ENCODE data around the gene MED4.
A peak's percentile ranks its signal among the peaks of the same experiment; 100 is the strongest.

Gene MED4

GRCh38 chr13:48094781-48095502 lies at the start of gene MED4:
Gene MED4, minus strand, starts transcription at chr13:48095104. Its CDS starts 26 bp downstream, at chr13:48095078.
- H3K4me3 ChIP-seq (ENCODE audit: low read depth, low read length) = peak within 1 kb of the TSS; percentile 99
- TF ChIP-seq CTCF (IDR thresholded peaks at IDR 0.05; ENCODE audit: control insufficient read depth, extremely low read depth, insufficient read depth) = peak; percentile 92
- DNase-seq (ENCODE audit: low read depth) = peak; percentile 67

GRCh38 chr13:48144413-48145035 lies 49.6 kb upstream of the MED4 start:
- no peak for TF ChIP-seq CTCF (IDR thresholded peaks at IDR 0.05; ENCODE audit: control insufficient read depth, extremely low read depth, insufficient read depth)
- H3K4me3 ChIP-seq (ENCODE audit: low read depth, low read length) = no peak overlapping the region
- no peak for DNase-seq (ENCODE audit: low read depth)

- DNase-seq (ENCODE audit: low read depth) = no peak
- H3K4me3 ChIP-seq (ENCODE audit: low read depth, low read length) = no peak overlapping the region
- no peak for TF ChIP-seq CTCF (IDR thresholded peaks at IDR 0.05; ENCODE audit: control insufficient read depth, extremely low read depth, insufficient read depth)
These were observed 47.5 kb upstream of the MED4 start for GRCh38 chr13:48142436-48142835.

- no peak for DNase-seq (ENCODE audit: low read depth)
- no peak for TF ChIP-seq CTCF (IDR thresholded peaks at IDR 0.05; ENCODE audit: control insufficient read depth, extremely low read depth, insufficient read depth)
- H3K4me3 ChIP-seq (ENCODE audit: low read depth, low read length) = no peak overlapping the region
These were observed 43.4 kb upstream of the MED4 start for GRCh38 chr13:48138270-48138669.

GRCh38 chr13:48132961-48133360 lies 38.1 kb upstream of the MED4 start:
- DNase-seq (ENCODE audit: low read depth) = no peak
- H3K4me3 ChIP-seq (ENCODE audit: low read depth, low read length) = no peak overlapping the region
- TF ChIP-seq CTCF (IDR thresholded peaks at IDR 0.05; ENCODE audit: control insufficient read depth, extremely low read depth, insufficient read depth) = no peak

GRCh38 chr13:48131533-48131932 lies 36.6 kb upstream of the MED4 start:
- TF ChIP-seq CTCF (IDR thresholded peaks at IDR 0.05; ENCODE audit: control insufficient read depth, extremely low read depth, insufficient read depth) = no peak
- DNase-seq (ENCODE audit: low read depth) = no peak
- no peak overlapping the region for H3K4me3 ChIP-seq (ENCODE audit: low read depth, low read length)
